Inflammatory macrophage treated with lipopolysaccharide for 4 hours (primary cell): ENCODE measurements around the gene TRMT112.
"Not testable (repeated sequence)": the region's sequence is repeated elsewhere in the genome, so short reads cannot be mapped to it uniquely, and the experiment has no call there.

ENCODE experiments used
- DNase-seq: peaks from one replicate; pipeline ENCODE4 v3.0.0-alpha.2; 2020

Gene TRMT112

DNA sequence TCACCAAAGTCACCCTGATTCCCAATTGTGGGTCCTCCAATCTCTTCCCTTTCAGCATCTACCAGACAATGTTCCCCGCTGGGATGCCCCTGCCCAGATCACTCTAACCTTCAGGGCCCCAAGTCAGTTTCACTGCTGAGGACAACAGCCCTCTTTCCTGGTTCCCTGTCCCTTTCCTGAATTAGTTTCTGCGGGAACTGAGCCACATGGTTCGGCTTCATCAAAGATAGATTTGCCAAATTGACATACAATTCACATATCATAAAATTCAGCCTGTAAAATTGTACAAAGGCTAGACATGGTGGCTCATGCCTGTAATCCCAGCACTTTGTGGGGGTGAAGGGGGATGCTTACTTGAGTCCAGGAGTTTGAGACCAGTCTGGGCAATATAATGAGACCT, 10.6 kb upstream of the TRMT112 start:
- no peak for DNase-seq

GRCh38 chr11:64327375-64327774, 10.0 kb upstream of the TRMT112 start:
- DNase-seq = no peak

DNA sequence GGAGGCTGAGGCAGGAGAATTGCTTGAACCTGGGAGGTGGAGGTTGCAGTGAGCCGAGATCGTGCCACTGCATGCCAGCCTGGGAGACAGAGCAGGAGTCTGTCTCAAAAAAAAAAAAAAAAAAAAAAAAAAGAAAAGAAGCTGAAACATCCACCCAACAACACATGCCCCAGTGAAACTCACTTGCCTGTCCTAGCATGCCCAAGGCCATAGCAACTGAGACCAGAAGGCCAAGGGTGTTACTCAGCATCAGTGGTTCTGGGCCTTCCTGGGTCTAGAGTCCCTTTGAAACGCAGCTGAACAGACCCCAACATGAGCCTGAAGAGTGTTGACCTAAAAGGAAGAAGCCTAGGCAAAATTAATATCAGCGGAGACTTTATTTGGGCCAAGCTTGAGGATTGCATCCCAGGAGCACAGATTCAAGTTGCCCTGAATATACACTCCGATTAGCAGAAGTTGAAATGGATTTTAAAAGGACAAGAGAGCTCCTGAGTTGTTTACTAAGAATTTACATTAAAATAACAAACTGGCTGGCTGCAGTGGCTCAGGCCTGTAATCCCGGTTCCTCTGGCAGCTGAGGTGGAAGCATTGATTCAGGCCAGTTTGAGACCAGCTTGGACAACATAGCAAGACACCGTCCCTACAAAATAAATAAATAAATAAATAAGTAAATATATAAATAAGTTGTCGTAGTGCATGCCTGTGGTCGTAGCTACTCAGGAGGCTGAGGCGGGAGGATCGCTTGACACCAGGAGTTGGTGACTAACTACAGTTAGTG, 7.5 kb upstream of the TRMT112 start:
- no peak for DNase-seq

- DNase-seq = not testable (repeated sequence)
These were observed 6.6 kb upstream of the TRMT112 start for GRCh38 chr11:64323984-64324383.

DNA sequence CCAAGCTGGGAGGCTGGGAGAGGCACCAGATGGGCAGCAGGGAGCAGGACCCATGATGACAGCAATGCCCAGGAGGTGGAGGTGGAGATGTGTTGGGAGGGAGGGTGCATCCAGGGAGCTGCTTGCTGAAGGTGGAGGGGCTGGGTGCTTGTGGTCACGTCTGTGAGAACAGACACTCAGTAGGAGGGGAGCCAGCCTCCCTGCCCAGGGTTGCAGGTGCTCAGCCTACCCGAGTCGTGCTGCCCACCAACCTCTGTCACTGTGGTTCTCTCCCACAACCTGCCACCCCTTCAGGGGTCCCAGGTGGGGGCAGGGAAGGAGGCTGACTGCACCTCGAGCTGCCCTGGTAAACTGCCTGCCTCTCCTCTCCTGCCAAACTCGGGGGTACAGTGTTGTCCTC, 6.0 kb upstream of the TRMT112 start:
- no peak for DNase-seq

- DNase-seq = no peak
These were observed 5.5 kb upstream of the TRMT112 start for GRCh38 chr11:64322925-64323260.

DNA sequence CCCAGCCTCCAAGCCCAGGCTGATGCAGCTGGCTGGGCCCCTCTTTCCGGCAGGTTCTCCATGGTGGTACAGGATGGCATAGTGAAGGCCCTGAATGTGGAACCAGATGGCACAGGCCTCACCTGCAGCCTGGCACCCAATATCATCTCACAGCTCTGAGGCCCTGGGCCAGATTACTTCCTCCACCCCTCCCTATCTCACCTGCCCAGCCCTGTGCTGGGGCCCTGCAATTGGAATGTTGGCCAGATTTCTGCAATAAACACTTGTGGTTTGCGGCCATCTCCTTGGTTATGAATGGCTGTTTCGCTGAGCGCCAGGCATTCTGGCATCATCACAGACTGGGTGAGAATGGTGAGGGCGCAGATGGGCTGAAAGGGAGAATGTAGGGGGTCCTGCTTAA, 4.2 kb upstream of the TRMT112 start:
- no peak for DNase-seq

DNA sequence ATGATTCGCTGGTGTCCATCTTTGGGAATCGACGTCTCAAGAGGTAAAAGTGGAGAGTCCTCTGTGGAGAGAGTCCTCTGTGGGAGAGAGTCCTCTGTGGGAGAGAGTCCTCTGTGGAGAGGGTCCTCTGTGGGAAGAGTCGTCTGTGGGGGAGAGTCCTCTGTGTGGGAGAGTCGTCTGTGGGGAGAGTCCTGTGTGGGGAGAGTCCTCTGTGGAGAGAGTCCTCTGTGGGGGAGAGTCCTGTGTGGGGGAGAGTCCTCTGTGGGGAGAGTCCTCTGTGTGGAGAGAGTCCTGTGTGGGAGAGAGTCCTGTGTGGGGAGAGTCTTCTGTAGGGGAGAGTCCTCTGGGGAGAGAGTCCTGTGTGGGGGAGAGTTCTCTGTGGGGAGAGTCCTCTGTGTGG, 3.7 kb upstream of the TRMT112 start:
- no peak for DNase-seq

- no peak for DNase-seq
These were observed 3.2 kb upstream of the TRMT112 start for GRCh38 chr11:64320556-64320955.

- peak; percentile 31 for DNase-seq
These were observed 1.7 kb upstream of the TRMT112 start for GRCh38 chr11:64318766-64319761.

GRCh38 chr11:64317961-64318765, 804 bp upstream of the TRMT112 start, which contains the start of gene PRDX5:
Gene PRDX5 (plus strand): TSS chr11:64318121. CDS start chr11:64318216, 95 bp downstream.
- peak; percentile 98 for DNase-seq

- DNase-seq = no peak
These were observed 561 bp downstream of the TRMT112 start for GRCh38 chr11:64316672-64317324.

- not testable (repeated sequence) for DNase-seq
These were observed 1.5 kb downstream of the TRMT112 start for GRCh38 chr11:64315667-64316526.

DNA sequence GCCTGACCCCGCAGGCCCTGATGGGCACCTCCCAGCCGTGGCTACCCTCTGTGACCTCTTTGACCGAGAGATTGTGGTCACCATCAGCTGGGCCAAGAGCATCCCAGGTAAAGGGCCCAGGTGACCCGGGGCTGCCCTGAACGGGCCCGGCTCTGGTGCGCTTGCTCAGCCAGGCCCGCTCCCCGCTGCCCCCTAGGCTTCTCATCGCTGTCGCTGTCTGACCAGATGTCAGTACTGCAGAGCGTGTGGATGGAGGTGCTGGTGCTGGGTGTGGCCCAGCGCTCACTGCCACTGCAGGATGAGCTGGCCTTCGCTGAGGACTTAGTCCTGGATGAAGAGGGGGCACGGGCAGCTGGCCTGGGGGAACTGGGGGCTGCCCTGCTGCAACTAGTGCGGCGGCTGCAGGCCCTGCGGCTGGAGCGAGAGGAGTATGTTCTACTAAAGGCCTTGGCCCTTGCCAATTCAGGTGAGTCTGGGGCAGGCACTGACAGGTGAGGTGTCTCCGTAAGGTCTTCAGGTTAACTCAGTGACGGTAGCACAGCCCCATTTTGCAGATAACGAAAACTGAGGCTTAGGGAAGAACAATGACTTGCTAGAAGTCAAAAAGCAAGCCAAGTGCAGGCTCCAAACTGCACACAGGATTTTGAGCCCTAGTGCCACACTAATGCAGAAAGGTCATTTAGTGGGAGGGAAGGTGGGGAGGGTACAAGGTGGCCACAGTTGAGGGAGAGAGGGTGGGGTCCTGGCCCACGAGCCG, 2.4 kb downstream of the TRMT112 start:
- no peak for DNase-seq

- no peak for DNase-seq
These were observed 3.1 kb downstream of the TRMT112 start for GRCh38 chr11:64314146-64314804.

DNA sequence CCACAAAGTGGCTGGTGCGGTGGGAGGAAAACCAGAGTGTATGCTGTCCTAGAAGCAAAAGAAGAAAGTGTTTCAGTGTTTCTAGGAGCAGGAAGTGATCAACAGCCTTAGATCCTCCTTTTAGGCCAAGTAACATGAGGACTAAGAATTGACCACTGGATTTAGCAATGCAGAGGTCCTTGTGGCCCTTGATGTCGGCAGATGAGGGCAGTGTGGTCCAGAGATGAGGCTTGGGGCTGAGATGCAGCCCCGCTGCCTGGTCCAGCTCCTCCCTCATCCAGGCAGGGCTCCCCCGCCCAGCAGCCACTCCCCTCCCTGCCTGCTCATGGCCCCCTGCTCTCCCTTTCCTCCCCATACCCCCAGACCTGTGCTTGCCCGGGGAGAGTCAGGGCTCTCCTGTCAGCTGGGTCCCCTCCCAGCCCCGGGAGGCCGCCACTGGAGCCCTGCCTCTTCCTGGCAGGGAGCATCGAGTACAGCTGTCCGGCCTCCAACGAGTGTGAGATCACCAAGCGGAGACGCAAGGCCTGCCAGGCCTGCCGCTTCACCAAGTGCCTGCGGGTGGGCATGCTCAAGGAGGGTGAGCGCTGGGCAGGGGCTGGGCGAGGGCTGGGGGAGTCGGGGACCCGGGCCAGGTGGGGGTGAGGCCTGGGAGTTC, 3.7 kb downstream of the TRMT112 start:
- DNase-seq = no peak

DNA sequence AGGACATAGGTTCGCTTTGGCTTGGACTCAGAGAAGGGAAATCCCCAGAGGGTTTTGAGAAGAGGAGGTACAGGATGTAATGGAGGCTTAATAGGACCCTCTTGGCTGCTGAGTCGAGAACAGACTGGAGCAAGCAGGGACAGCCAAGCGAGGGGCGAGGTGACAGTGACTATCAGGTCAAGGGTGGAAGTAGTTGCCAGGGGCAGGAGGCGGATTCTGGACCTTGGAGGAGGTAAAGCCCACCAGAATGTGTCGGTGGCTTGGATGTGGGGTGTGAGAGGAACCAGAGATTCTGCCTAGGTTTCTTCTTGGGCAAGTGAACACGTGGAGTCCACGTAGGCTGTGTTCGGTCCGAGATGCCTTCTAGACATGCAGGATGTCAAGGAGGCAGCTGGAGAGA, 4.4 kb downstream of the TRMT112 start:
- no peak for DNase-seq

DNA sequence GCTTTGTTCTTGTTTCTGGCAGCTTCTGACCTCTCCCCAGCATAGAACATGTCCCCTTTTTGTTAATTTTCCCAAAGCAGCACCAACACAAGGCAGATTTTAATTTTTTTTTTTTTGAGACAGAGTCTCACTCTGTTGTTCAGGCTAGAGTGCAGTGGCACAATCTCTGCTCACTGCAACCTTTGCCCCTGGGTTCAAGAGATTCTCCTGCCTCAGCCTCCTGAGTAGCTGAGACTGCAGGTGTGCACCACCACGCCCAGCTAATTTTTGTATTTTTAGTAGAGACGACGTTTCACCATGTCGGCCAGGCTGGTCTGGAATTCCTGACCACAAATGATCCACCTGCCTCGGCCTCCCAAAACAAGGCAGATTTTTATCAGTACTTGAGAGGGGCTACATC, 9.6 kb downstream of the TRMT112 start:
- not testable (repeated sequence) for DNase-seq

DNA sequence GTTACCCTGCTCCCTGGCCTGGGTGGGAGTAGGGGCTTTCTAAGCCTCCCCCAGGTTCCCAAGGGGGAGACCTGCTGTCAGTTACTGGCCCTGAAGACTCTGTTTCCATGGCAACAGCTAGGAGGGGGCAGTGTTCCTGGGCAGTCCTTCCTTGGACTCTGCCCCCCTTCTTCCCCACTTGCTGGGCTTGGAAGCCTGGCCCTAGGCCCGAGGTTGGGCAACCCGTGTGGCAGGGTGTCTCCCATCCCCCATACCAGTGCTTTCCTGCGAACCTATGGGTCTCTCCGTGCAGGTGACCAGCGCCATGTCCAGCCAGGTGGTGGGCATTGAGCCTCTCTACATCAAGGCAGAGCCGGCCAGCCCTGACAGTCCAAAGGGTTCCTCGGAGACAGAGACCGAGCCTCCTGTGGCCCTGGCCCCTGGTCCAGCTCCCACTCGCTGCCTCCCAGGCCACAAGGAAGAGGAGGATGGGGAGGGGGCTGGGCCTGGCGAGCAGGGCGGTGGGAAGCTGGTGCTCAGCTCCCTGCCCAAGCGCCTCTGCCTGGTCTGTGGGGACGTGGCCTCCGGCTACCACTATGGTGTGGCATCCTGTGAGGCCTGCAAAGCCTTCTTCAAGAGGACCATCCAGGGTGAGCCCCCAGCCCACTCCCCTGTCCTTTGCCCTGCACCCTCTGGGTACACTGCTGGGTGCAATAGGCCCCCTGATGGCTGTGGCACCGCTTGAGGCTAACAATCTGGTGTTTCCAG, 10.3 kb downstream of the TRMT112 start:
- DNase-seq = no peak
